ENCODE data around the gene HIP1R. TPM values are rescaled to one million over a fixed set of nuclear protein-coding genes. Genes with fewer than 3 reads are reported as not detected.

The HIP1R gene
- polyA plus RNA-seq, 3 donors from 2014 or later, result 4.4 to 14.6 (median 5.1) TPM

GRCh38 chr12:122862872-122863701, 27.8 kb downstream of the HIP1R start:
- no peak for DNase-seq
- Mint-ChIP-seq H3K9me3 (no peaks in the 10 kb centered on the region), H3K27ac (peak overlapping the region; percentile 11 to 75 (median 46)), H3K27me3 (ENCODE audit: low read depth in 3 of 3) (peaks cover 6 to 32% (median 11%) of the 10 kb centered on the region in 3 donors), H3K36me3 (peaks cover 3 to 10% (median 4%) of the 10 kb centered on the region in 3 donors), H3K4me3 (no peak overlapping the region), H3K4me1 (peaks cover 0 to 17% of the 10 kb centered on the region in 2 donors)

GRCh38 chr12:122864894-122865253, 29.6 kb downstream of the HIP1R start:
- Mint-ChIP-seq H3K4me3 (no peak overlapping the region), H3K9me3 (no peaks in the 10 kb centered on the region), H3K27me3 (ENCODE audit: low read depth in 3 of 3) (peaks cover 6 to 38% (median 22%) of the 10 kb centered on the region in 3 donors), H3K36me3 (peaks cover 11 to 24% (median 12%) of the 10 kb centered on the region in 3 donors), H3K4me1 (peaks cover 15 to 30% of the 10 kb centered on the region in 2 donors), H3K27ac (peak overlapping the region; percentile 20 to 75 (median 33))
- DNase-seq, result no peak

GRCh38 chr12:122865268-122866231, 30.3 kb downstream of the HIP1R start:
- H3K9me3 Mint-ChIP-seq, result no peaks in the 10 kb centered on the region
- H3K4me1 Mint-ChIP-seq, result peaks cover 22 to 30% of the 10 kb centered on the region in 2 donors
- DNase-seq, result no peak
- H3K27me3 Mint-ChIP-seq (ENCODE audit: low read depth in 3 of 3), result peaks cover 9 to 33% (median 23%) of the 10 kb centered on the region in 3 donors
- peaks cover 11 to 28% (median 12%) of the 10 kb centered on the region in 3 donors for H3K36me3 Mint-ChIP-seq
- H3K4me3 Mint-ChIP-seq, result no peak overlapping the region
- H3K27ac Mint-ChIP-seq, result peak overlapping the region in 3 of 6 donors; percentile 23 to 38 (median 35)

- H3K4me1 Mint-ChIP-seq, result peaks cover 30 to 38% of the 10 kb centered on the region in 2 donors
- DNase-seq, result no peak
- H3K27me3 Mint-ChIP-seq (ENCODE audit: low read depth in 3 of 3), result peaks cover 9 to 30% (median 23%) of the 10 kb centered on the region in 3 donors
- H3K4me3 Mint-ChIP-seq, result no peak overlapping the region
- no peaks in the 10 kb centered on the region for H3K9me3 Mint-ChIP-seq
- H3K27ac Mint-ChIP-seq, result no peak overlapping the region
- H3K36me3 Mint-ChIP-seq, result peaks cover 11 to 31% (median 12%) of the 10 kb centered on the region in 3 donors
Observed at GRCh38 chr12:122866379-122866778, 31.1 kb downstream of the HIP1R start.

GRCh38 chr12:122866950-122867607, 31.8 kb downstream of the HIP1R start:
- Mint-ChIP-seq H3K27ac (peak overlapping the region in 2 of 6 donors; percentile 40 to 42), H3K9me3 (no peaks in the 10 kb centered on the region), H3K4me3 (no peak overlapping the region), H3K36me3 (peaks cover 11 to 31% (median 12%) of the 10 kb centered on the region in 3 donors), H3K4me1 (peaks cover 37 to 45% of the 10 kb centered on the region in 2 donors), H3K27me3 (ENCODE audit: low read depth in 3 of 3) (peaks cover 9 to 28% (median 23%) of the 10 kb centered on the region in 3 donors)
- no peak for DNase-seq

GRCh38 chr12:122867691-122868461, 32.6 kb downstream of the HIP1R start:
- no peaks in the 10 kb centered on the region for H3K9me3 Mint-ChIP-seq
- H3K4me1 Mint-ChIP-seq, result peaks cover 45 to 53% of the 10 kb centered on the region in 2 donors
- peaks cover 9 to 24% (median 23%) of the 10 kb centered on the region in 3 donors for H3K27me3 Mint-ChIP-seq (ENCODE audit: low read depth in 3 of 3)
- H3K4me3 Mint-ChIP-seq, result no peak overlapping the region
- no peak for DNase-seq
- H3K27ac Mint-ChIP-seq, result peak overlapping the region in 1 of 6 donors; percentile 40
- H3K36me3 Mint-ChIP-seq, result peaks cover 11 to 31% (median 12%) of the 10 kb centered on the region in 3 donors

- Mint-ChIP-seq H3K27me3 (ENCODE audit: low read depth in 3 of 3) (peaks cover 11 to 26% (median 22%) of the 10 kb centered on the region in 3 donors), H3K36me3 (peaks cover 11 to 31% (median 12%) of the 10 kb centered on the region in 3 donors), H3K27ac (peak overlapping the region; percentile 8 to 87 (median 40)), H3K4me1 (peaks cover 53 to 61% of the 10 kb centered on the region in 2 donors), H3K9me3 (no peaks in the 10 kb centered on the region), H3K4me3 (peak overlapping the region in 2 of 5 donors; percentile 31 to 52)
- DNase-seq, result no peak
Observed at GRCh38 chr12:122868471-122869177, 33.4 kb downstream of the HIP1R start.

- no peaks in the 10 kb centered on the region for H3K9me3 Mint-ChIP-seq
- peaks cover 11 to 31% (median 11%) of the 10 kb centered on the region in 3 donors for H3K36me3 Mint-ChIP-seq
- H3K27ac Mint-ChIP-seq, result peak overlapping the region; percentile 26 to 87 (median 63)
- H3K27me3 Mint-ChIP-seq (ENCODE audit: low read depth in 3 of 3), result peaks cover 12 to 30% (median 22%) of the 10 kb centered on the region in 3 donors
- DNase-seq, result no peak
- H3K4me1 Mint-ChIP-seq, result peaks cover 60 to 67% of the 10 kb centered on the region in 2 donors
- H3K4me3 Mint-ChIP-seq, result peak overlapping the region; percentile 25 to 99 (median 31)
Observed at GRCh38 chr12:122869207-122869973, 34.1 kb downstream of the HIP1R start.

GRCh38 chr12:122870163-122870842, 35.0 kb downstream of the HIP1R start:
- peak overlapping the region; percentile 83 to 99 (median 86) for H3K4me3 Mint-ChIP-seq

GRCh38 chr12:122870867-122871664, 35.8 kb downstream of the HIP1R start:
- peaks cover 6 to 26% (median 9%) of the 10 kb centered on the region in 3 donors for H3K36me3 Mint-ChIP-seq
- peaks cover 75% of the 10 kb centered on the region in 2 donors for H3K4me1 Mint-ChIP-seq
- peak overlapping the region; percentile 83 to 99 (median 86) for H3K4me3 Mint-ChIP-seq
- H3K9me3 Mint-ChIP-seq, result no peaks in the 10 kb centered on the region
- DNase-seq, result no peak
- H3K27me3 Mint-ChIP-seq (ENCODE audit: low read depth in 3 of 3), result peaks cover 9 to 27% (median 14%) of the 10 kb centered on the region in 3 donors
- H3K27ac Mint-ChIP-seq, result peak overlapping the region; percentile 87 to 97 (median 96)

More at GRCh38 chr12:122870163-122870842, 35.0 kb downstream of the HIP1R start:
- peak overlapping the region; percentile 87 to 97 (median 96) for H3K27ac Mint-ChIP-seq
- H3K4me1 Mint-ChIP-seq, result peaks cover 68 to 69% of the 10 kb centered on the region in 2 donors
- H3K36me3 Mint-ChIP-seq, result peaks cover 6 to 26% (median 9%) of the 10 kb centered on the region in 3 donors
- peaks cover 9 to 27% (median 18%) of the 10 kb centered on the region in 3 donors for H3K27me3 Mint-ChIP-seq (ENCODE audit: low read depth in 3 of 3)
- no peak for DNase-seq
- H3K9me3 Mint-ChIP-seq, result no peaks in the 10 kb centered on the region

Measured in immature natural killer cell (primary cell).